Glomerular endothelial cell (primary cell): ENCODE data around the gene MYL12B. TPM values are rescaled to one million over a fixed set of nuclear protein-coding genes. Genes with fewer than 3 reads are reported as not detected.
"Not testable (repeated sequence)": the region's sequence is repeated elsewhere in the genome, so short reads cannot be mapped to it uniquely, and the experiment has no call there.

Experiments
- DNase-seq: peaks from one replicate; pipeline ENCODE4 v3.0.0-alpha.2; 2011; ENCODE audit warnings: low read depth, low spot score; ENCODE audit errors: extremely low read depth
- total RNA-seq: library from RNA; depleted of rRNA; stranded (reverse); fragments of >200 nt; gene quantifications from 2 replicates; pipeline ENCODE4 v1.2.3, GENCODE V29; 2015

The MYL12B gene
- total RNA-seq, 1 donor from 2014 or later, result 560 TPM

DNA sequence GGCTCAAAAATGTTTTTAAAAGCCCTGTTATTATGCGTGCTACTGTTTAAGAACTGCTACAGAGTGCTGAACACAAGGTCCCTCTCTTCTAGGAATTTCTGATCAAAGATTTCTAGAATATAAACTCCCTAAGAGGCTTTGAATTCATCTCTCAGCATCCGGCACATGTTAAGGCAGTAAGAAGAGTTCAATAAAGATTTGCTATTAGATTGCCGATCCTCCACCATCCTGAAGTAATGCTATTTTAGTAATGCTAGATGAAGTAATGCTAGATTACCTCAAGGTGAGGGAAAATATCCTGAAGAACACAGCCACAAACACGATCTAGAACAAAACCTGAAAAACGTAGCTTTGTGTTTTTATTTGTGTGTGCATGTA is 949 bp upstream of the MYL12B start:
- DNase-seq, result no peak

GRCh38 chr18:3262234-3263131 is 550 bp downstream of the MYL12B start:
- no peak for DNase-seq

- no peak for DNase-seq
These were observed 1.3 kb downstream of the MYL12B start for GRCh38 chr18:3263132-3263700.

GRCh38 chr18:3264362-3264761 is 2.4 kb downstream of the MYL12B start:
- no peak for DNase-seq

DNA sequence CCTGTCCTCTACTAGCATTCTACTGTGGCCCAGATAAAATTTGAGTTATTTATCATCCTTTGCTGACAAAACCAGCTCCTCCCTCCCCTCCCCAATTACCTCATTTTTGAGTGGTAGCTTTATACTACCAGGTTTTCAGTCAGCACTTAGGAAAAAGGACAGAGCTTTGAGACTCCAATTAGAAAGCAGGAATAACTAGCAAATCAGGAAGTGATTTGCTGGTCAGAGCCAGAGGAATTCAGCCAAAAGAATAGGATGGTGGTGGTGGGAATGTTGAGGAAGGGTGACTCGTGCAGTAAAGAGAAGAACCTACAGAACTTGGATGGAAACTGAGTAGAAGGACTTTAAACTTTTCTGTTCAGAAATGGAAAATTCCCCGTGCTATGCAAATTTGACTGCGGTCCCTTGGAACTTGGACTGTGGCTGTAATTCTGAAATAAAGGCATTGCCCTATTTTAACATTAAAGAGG is 3.7 kb downstream of the MYL12B start:
- no peak for DNase-seq

- DNase-seq, result no peak
These were observed 4.2 kb downstream of the MYL12B start for GRCh38 chr18:3266062-3266608.

- no peak for DNase-seq
These were observed 6.4 kb downstream of the MYL12B start for GRCh38 chr18:3268306-3268705.

DNA sequence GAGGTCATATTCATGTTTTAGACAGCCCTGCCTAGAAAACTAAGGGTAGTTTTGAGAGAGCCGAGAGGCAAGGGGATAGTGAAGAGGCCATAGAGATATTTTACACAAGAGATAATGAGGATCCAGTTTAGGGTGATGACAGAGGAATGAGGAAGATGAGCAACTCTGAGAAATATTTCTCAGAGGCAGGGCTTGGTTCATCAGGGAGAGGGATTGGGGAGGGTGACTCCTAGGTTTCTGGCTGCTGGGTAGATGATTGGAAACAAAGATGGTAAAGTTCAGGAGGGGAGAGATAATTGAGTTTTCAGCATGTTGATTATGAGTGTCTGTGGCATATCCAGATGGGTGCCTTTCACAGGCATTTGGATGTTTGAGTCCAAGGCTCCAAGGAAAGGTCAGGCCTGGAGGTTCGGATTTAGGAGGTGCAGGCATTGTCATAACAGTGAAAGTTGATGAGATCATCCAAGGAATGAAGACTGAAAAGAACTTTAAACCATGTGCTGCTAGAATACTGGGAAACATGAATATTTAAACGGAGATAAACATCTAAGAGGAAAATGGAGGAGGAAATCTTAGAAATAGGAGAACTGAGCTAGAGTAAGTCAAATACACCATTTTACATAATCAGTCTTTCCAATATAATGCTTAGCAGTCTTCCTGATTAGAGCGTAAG is 7.4 kb downstream of the MYL12B start:
- no peak for DNase-seq

DNA sequence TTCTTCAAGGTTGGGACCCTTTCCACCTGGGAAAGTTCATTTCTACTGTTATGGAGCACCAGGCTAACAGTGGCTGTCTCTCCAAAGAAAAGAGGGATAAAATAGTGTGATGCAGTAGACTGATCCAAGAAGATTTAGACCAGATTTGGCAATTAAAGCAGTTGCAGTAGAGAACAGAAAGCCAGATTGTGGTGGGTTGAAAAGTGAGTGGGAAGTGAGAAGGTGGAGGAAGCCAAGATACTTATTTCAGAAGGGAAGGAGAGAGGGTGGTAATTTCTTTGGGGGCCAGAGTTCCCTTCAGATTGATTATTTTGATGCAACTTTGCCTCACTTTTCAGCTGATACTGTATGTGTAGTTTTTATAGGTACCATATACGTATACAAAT is 8.0 kb downstream of the MYL12B start:
- no peak for DNase-seq

DNA sequence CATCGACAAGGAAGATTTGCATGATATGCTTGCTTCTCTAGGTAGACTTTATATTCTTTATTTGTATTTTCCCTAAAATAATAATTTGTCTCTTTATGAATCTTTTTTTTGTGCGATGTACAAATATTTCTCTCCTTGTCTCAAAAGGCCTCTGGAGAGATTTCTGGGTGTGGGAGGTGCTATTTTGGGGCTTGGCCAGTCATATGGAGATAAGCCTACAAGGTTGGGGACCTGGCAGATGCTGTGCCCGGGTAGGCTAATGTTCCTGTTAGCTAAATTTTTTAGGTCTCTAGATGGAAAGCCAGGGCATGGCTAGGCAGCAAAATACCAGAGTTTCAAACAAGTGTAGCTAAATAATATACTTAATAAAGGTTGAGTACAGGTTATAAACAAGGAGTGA is 11.1 kb downstream of the MYL12B start:
- no peak for DNase-seq

DNA sequence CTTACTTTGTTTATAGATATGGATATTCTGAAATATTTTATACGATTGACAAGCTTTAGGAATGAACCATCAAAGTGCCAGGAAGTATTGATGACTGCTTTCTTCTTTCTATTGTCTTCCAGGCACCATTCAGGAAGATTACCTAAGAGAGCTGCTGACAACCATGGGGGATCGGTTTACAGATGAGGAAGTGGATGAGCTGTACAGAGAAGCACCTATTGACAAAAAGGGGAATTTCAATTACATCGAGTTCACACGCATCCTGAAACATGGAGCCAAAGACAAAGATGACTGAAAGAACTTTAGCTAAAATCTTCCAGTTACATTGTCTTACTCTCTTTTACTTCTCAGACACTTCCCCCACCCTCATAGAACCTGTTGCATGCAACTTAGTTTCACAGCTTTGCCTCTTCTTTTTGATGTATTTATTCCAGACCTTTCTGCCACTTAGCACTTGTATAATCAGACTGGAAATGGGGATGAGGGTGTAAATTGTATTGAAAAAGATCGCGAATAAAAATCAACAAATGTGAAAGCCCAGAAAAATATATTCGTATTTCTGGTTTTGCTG is 15.8 kb downstream of the MYL12B start:
- DNase-seq, result not testable (repeated sequence)

- no peak for DNase-seq
These were observed 17.6 kb downstream of the MYL12B start for GRCh38 chr18:3279201-3280185.

DNA sequence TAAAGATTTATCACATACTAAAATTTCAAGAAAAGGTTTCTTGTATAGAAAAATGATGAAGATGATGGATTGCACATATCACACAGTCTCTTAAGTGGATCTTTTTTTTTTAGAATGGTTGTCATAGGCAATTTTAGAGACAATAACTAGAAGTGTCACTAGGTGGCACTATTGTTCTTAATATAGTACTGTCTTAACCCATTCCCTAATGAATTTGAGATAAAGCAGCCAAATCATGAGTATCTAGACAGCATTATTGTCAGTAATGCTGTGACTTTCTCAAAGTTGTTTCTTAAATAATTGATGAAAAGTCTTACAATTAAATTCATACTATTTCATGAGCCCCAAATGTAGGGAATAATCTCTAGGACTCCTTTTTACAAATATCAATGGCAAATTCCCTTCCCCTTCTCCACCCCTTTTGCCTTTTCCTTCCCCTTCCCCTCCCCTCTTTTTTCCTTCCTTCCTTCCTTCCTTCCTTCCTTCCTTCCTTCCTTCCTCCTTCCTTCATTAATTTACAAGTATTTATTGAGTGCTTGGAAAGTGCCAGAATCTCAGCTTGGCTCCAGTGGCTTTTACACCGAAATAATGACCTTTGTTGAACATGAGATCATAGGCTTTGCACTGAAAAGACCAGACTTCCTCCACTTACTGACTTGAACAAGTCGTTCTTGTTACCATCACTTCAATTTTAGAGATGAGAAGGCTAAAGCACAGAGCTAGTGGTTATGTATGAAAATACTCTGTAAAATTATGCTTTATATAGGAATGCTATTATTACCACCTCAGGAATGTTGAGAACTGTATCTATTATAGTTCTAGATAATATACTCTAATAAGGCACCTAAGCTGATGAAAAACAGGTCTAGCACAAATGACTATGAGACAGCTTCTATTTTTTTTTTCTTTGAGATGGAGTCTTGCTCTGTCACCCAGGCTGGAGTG is 19.8 kb downstream of the MYL12B start:
- DNase-seq, result peak; percentile 89

DNA sequence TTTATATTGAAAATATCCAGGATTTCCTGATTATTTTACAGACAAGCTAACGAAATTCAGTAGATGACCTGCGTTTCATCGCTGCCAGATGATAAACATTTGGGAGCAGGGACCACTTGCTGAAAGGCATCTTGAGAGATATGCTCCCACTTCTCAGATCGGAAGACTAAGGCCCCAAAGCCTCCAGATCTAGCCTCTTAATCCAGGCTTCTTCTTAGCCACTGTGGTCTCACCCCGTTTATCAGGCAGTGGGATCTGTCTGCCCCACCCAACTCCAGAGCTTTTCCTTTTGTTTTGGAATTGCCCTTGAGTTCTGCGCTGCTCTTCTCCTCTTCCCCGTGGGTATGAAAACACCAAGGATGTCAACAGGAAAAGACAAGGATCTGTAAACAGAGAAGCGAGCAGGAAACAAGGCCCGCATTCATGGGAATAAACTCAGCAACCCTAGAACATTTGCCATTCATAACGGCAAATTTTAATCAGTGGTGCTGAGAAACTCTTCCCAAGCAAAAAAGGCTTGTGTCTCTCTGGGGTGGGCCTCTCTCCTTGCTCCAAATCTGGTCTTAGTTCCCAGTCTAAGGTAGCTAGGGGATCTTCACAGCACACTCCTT is 21.4 kb downstream of the MYL12B start:
- no peak for DNase-seq

- DNase-seq, result no peak
These were observed 22.0 kb downstream of the MYL12B start for GRCh38 chr18:3283908-3284307.

DNA sequence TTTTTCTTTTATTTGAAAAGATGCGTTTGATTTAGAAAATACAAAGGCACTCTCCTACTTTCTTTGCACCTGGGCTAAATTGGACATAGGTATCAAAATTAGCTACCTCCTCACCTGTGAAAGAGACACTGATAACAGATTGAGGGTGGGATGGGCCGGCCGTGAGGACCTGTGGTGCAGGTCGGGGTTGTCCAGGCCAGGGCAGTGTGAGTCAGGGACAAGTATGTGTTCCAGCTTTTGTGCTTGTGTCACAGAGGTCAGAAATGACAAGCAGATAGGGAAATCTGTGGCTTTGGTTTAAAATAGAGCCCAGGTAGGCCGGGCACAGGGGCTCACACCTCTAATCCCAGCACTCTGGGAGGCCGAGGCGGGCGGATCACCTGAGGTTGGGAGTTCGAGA is 22.6 kb downstream of the MYL12B start:
- no peak for DNase-seq

DNA sequence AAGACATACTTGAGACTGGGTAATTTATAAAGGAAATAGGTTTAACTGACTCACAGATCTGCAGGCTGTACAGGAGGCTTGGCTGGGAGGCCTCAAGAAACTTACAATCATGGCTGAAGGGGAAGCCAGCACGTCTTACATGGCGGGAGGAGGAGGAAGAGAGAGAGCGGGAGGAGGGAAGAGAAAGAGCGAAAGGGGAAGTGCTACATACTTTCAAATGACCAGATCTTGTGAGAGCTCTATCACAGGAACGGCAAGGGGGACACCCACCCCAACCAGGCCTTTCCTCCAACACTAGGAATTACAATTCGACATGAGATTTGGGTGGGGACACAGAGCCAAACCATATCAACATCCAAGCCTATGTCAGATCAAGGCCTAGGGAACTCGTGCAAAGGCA is 24.2 kb downstream of the MYL12B start:
- DNase-seq, result no peak

GRCh38 chr18:3293196-3293951 is 31.4 kb downstream of the MYL12B start:
- no peak for DNase-seq
